C4-2B (cell line): ENCODE results near the gene TRIM25.

ENCODE experiments used
- ZFX ChIP-seq: fragments of 450-650 bp; IDR thresholded peaks from 2 replicates; pipeline ENCODE4 v1.6.1; 2017
- TF ChIP-seq, protein P1 (sequence below): fragments of 450-650 bp; conservative IDR thresholded peaks from 2 replicates; pipeline ENCODE4 v1.5.1; 2017; ENCODE audit warnings: mild to moderate bottlenecking

DNA sequence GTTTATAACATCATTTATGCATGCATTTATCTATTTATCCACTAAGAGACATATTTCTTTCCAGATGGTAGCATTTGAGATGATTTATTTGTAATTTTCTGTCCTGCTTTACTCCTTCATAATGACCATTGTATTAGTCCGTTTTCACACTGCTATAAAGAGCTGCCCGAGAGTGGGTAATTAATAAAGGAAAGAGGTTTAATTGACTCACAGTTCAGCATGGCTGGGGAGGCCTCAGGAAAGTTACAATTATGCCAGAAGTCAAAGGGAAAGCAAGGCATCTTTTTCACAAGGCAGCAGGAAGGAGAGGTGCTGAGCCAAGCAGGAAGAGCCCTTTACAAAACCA is 28.6 kb downstream of the TRIM25 start:
- TF ChIP-seq, protein P1, sequence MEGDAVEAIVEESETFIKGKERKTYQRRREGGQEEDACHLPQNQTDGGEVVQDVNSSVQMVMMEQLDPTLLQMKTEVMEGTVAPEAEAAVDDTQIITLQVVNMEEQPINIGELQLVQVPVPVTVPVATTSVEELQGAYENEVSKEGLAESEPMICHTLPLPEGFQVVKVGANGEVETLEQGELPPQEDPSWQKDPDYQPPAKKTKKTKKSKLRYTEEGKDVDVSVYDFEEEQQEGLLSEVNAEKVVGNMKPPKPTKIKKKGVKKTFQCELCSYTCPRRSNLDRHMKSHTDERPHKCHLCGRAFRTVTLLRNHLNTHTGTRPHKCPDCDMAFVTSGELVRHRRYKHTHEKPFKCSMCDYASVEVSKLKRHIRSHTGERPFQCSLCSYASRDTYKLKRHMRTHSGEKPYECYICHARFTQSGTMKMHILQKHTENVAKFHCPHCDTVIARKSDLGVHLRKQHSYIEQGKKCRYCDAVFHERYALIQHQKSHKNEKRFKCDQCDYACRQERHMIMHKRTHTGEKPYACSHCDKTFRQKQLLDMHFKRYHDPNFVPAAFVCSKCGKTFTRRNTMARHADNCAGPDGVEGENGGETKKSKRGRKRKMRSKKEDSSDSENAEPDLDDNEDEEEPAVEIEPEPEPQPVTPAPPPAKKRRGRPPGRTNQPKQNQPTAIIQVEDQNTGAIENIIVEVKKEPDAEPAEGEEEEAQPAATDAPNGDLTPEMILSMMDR, result no peak
- TF ChIP-seq ZFX, result no peak
